ENCODE results near the gene TTYH3.

Gene TTYH3

DNA sequence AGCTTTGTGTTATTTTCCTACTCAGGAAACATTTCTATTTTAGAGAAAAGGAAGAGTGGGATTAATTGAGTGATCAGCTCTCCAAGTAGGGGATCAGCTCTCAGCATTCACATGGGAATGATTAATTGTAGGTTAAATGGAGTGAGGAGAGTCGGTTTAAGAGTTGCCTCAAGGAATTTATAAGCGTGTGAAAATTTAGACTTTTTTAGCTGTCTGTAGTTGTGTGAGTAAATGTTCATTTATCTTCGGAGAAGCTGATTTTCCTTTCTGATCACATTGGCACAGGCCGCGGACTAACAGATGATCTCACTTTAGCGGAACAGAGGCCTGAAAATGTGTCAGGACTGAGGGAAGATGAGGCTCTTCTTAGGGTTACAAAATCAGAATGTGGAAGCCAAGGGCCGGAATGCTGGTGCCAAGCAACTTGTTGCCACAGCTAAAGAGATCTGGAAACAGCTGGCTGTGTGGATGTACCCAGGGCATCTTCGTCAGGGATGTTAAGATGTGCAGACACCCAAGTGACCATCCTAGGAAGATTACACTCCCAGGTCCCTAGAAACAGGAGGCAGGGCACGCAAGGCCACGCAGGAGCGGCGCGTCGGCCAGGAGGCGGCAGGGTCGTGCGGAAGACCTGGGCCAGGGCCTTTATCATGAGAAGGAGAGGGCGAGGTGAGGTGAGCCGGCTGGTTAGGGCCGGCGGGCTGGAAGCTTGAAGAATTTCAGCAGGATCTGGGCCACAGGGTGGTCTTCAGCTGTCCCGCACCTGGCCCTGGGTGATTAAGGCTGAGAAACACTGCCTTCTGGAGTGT is 35.1 kb upstream of the TTYH3 start:
- Histone ChIP-seq H3K79me2 (ENCODE audit: control insufficient read depth, low read length) (no peaks in the 10 kb centered on the region), H4K20me1 (ENCODE audit: control insufficient read depth, insufficient read depth, low read depth, low read length) (no peaks in the 10 kb centered on the region), H3K27me3 (ENCODE audit: control insufficient read depth, low read length) (no peaks in the 10 kb centered on the region)

DNA sequence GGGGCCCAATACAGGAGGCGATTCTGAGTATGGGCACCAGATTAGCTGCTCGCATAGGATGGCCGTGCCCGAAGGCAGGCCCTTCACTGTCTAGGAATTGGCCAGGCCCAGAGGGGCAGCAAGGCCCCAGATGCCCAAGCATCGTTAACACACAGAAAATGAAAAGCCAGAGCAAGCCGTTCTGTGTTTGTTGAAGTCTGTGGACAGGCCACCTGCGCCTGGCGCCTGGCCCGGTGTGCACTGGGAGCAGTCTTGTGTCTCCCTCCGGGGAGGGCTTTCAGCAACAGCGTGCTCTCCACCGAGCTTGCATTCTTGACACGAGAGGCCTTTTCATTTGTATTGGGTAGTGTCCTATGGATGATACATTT is 34.5 kb upstream of the TTYH3 start:
- no peak overlapping the region for H3K4me3 ChIP-seq (ENCODE audit: low read length)

More for the DNA sequence above, 35.1 kb upstream of the TTYH3 start:
- Histone ChIP-seq H3K27ac (ENCODE audit: low read depth, low read length) (no peak overlapping the region), H3F3A (ENCODE audit: control insufficient read depth, insufficient read depth) (no peaks in the 10 kb centered on the region), H3K9me2 (replicated peaks; ENCODE audit: control insufficient read depth, low read length) (no peaks in the 10 kb centered on the region), H3K4me3 (ENCODE audit: low read length) (no peak overlapping the region), H3K4me2 (ENCODE audit: low read length) (no peak overlapping the region), H3K4me1 (ENCODE audit: control insufficient read depth, low read length) (no peaks in the 10 kb centered on the region), H3K36me3 (ENCODE audit: control insufficient read depth, low read length) (no peaks in the 10 kb centered on the region), H3K9me3 (ENCODE audit: control insufficient read depth, insufficient read depth, low read length) (no peaks in the 10 kb centered on the region)
- TF ChIP-seq EZH2phosphoT487 (IDR thresholded peaks at IDR 0.05; ENCODE audit: borderline replicate concordance, low read length) = no peak
- TF ChIP-seq, protein P1, sequence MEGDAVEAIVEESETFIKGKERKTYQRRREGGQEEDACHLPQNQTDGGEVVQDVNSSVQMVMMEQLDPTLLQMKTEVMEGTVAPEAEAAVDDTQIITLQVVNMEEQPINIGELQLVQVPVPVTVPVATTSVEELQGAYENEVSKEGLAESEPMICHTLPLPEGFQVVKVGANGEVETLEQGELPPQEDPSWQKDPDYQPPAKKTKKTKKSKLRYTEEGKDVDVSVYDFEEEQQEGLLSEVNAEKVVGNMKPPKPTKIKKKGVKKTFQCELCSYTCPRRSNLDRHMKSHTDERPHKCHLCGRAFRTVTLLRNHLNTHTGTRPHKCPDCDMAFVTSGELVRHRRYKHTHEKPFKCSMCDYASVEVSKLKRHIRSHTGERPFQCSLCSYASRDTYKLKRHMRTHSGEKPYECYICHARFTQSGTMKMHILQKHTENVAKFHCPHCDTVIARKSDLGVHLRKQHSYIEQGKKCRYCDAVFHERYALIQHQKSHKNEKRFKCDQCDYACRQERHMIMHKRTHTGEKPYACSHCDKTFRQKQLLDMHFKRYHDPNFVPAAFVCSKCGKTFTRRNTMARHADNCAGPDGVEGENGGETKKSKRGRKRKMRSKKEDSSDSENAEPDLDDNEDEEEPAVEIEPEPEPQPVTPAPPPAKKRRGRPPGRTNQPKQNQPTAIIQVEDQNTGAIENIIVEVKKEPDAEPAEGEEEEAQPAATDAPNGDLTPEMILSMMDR (IDR thresholded peaks at IDR 0.05; ENCODE audit: low read depth, low read length, poor library complexity, severe bottlenecking) = no peak

DNA sequence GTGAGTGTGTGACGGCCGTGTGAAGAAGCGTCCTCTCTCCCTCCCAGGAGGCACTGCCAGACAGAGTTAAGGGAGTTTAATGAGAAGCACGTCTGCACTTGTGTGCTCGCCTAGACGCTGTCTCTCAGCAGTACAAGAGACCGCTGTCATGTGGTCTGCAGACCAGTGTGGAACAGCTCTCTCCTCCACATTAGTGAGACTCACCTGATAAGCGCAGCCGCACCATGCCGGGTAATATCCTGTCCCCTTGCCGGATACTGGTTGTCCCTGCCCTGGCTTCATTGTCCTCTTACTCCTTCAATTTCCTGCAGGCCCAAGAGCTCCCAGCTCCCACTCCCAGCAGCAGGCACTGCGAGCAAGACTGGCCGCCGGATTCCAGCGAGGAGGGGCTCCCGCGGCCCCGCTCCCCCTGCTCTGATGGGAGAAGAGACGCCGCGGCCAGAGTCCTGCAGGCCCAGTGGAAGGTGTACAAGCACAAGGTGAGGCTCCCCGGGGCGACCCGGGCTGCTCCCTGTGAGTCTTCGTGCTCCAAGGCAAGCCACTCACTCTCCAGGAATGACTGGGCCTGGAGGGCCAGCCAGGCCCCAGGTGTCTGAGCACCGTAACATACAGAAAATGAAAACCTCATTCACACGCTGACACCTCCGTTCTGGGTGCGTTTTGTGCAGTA is 33.5 kb upstream of the TTYH3 start:
- TF ChIP-seq, protein P1 (IDR thresholded peaks at IDR 0.05; ENCODE audit: low read depth, low read length, poor library complexity, severe bottlenecking) = no peak
- TF ChIP-seq EZH2phosphoT487 (IDR thresholded peaks at IDR 0.05; ENCODE audit: borderline replicate concordance, low read length) = no peak

More for the DNA sequence above, 34.5 kb upstream of the TTYH3 start:
- no peaks in the 10 kb centered on the region for H4K20me1 ChIP-seq (ENCODE audit: control insufficient read depth, insufficient read depth, low read depth, low read length)
- H3K79me2 ChIP-seq (ENCODE audit: control insufficient read depth, low read length) = no peaks in the 10 kb centered on the region
- H3K27me3 ChIP-seq (ENCODE audit: control insufficient read depth, low read length) = no peaks in the 10 kb centered on the region
- H3F3A ChIP-seq (ENCODE audit: control insufficient read depth, insufficient read depth) = no peaks in the 10 kb centered on the region
- TF ChIP-seq, protein P1 (IDR thresholded peaks at IDR 0.05; ENCODE audit: low read depth, low read length, poor library complexity, severe bottlenecking) = no peak
- no peak for TF ChIP-seq EZH2phosphoT487 (IDR thresholded peaks at IDR 0.05; ENCODE audit: borderline replicate concordance, low read length)
- H3K27ac ChIP-seq (ENCODE audit: low read depth, low read length) = no peak overlapping the region
- H3K4me1 ChIP-seq (ENCODE audit: control insufficient read depth, low read length) = no peaks in the 10 kb centered on the region
- no peaks in the 10 kb centered on the region for H3K9me2 ChIP-seq (replicated peaks; ENCODE audit: control insufficient read depth, low read length)
- no peaks in the 10 kb centered on the region for H3K9me3 ChIP-seq (ENCODE audit: control insufficient read depth, insufficient read depth, low read length)
- H3K36me3 ChIP-seq (ENCODE audit: control insufficient read depth, low read length) = no peaks in the 10 kb centered on the region
- H3K4me2 ChIP-seq (ENCODE audit: low read length) = no peak overlapping the region

More for the DNA sequence above, 33.5 kb upstream of the TTYH3 start:
- H3F3A ChIP-seq (ENCODE audit: control insufficient read depth, insufficient read depth) = no peaks in the 10 kb centered on the region
- no peak overlapping the region for H3K27ac ChIP-seq (ENCODE audit: low read depth, low read length)
- no peak overlapping the region for H3K4me2 ChIP-seq (ENCODE audit: low read length)
- no peak overlapping the region for H3K4me3 ChIP-seq (ENCODE audit: low read length)
- H3K27me3 ChIP-seq (ENCODE audit: control insufficient read depth, low read length) = no peaks in the 10 kb centered on the region
- no peaks in the 10 kb centered on the region for H3K79me2 ChIP-seq (ENCODE audit: control insufficient read depth, low read length)
- no peaks in the 10 kb centered on the region for H3K9me2 ChIP-seq (replicated peaks; ENCODE audit: control insufficient read depth, low read length)
- H3K36me3 ChIP-seq (ENCODE audit: control insufficient read depth, low read length) = no peaks in the 10 kb centered on the region
- no peaks in the 10 kb centered on the region for H4K20me1 ChIP-seq (ENCODE audit: control insufficient read depth, insufficient read depth, low read depth, low read length)
- H3K4me1 ChIP-seq (ENCODE audit: control insufficient read depth, low read length) = no peaks in the 10 kb centered on the region
- no peaks in the 10 kb centered on the region for H3K9me3 ChIP-seq (ENCODE audit: control insufficient read depth, insufficient read depth, low read length)

Data from DOHH2 (cell line).